ENCODE measurements around the gene CERK.

Gene CERK

GRCh38 chr22:46766611-46767010 lies 28.6 kb upstream of the CERK start:
- FAIRE-seq = no peak
- no peak for DNase-seq (ENCODE audit: extremely low spot score, insufficient read length, low read depth)

- FAIRE-seq = no peak
- DNase-seq (ENCODE audit: extremely low spot score, insufficient read length, low read depth) = no peak
Measured at GRCh38 chr22:46764779-46765485, 26.9 kb upstream of the CERK start.

DNA sequence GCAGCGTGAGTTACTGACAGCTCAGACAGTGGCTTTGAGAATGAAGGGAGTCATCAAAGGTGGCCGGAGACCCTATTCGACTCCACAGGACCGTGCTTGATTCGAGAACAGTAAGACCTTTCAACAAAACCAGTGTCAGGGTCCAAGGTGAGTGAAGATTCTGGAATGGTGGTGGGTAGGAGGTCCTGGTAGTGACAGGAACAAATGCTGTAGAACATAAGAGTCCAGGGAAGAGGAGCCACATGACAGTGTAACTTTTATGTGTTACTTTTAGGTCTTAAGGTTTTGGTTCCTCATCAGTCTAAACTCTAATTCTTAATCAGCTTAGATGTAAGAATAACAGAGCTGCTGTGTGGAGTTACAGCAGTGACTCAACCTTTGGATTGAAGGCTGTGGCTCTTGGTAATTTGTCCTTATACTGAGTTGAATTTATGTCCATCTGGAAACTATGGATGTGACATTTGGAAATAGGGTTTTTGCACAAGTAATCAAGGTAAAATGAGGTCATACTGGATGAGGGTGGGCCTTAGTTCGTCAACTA lies 26.2 kb upstream of the CERK start:
- peak; percentile 64 for FAIRE-seq
- DNase-seq (ENCODE audit: extremely low spot score, insufficient read length, low read depth) = no peak

DNA sequence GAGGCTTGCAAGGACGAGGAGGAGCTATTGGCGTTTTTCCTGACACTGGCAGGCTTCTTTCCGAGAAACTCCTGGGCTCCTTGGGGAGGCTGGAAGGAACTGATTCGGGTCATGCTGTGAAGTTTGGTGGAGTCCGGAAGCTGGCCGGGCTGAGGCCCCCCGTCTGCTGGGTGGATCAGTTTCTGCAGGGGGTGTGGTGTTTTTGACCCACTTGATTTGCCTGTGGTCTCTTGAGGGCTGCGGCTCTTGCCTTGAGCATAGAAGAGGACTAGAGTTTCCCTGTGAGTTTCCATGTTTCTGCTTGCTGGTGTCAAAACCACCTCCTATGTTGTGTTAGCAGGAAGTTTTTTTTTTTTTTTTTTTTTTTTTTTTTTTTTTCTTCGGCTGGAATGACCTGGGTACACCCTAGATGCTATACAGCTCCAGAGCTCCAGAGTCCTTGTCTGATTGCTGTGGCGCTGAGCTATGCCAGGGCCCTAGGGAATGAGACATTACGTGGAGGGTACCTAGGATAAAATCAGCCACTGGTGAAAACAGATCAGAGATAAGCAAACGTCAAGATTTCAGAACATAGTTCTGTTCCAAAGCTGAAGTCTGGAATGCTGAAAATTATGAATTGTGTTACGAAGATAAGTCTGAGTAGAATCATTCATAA lies 25.1 kb upstream of the CERK start:
- FAIRE-seq = peak; percentile 93
- DNase-seq (ENCODE audit: extremely low spot score, insufficient read length, low read depth) = no peak

DNA sequence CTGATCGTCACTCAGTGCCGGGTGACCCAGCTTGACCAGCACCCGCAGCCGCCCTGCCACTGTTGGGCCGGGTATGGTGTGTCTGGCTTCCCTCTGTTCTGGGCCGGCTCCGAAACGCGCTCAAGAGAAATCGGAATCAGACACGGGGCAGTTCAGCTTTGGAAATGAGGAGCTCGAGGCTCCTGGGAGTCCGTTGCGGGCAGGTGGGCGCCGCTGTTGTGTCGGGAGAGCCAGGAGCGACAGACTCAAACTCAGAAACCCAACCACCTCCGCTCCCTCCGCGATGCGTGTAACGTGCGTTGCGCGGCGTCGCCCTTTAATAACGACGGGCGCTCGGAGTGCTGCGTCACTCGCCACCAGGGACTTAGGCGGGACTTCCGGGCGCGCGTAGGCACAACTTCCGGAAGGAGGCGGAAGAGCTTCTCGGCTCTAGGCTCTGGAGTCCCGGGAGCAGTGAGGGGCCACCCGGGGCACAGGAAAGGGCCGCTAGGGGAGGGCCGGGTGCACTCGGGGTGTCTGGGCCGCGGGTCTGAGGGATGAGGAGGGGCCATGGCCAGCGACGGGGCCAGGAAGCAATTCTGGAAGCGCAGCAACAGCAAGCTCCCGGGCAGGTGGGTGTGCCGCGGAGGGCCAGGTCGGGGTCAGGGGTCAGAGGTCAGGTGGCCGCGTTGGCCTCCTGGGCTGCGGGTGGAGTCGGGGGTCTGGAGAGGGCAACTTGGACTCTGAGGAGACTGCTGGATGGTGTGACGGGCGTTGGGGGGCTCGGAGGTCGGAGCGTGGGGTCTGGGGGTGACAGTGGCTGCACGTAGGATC lies 24.4 kb upstream of the CERK start, which contains the start of gene TBC1D22A:
Gene TBC1D22A (plus strand): TSS at position 413 of the 813 bp plus-strand sequence. CDS start 137 bp downstream, at position 550.
- FAIRE-seq = peak; percentile 95
- peak; percentile 94 for DNase-seq (ENCODE audit: extremely low spot score, insufficient read length, low read depth)

- no peak for DNase-seq (ENCODE audit: extremely low spot score, insufficient read length, low read depth)
- no peak for FAIRE-seq
Measured at GRCh38 chr22:46761539-46762237, 23.6 kb upstream of the CERK start.

DNA sequence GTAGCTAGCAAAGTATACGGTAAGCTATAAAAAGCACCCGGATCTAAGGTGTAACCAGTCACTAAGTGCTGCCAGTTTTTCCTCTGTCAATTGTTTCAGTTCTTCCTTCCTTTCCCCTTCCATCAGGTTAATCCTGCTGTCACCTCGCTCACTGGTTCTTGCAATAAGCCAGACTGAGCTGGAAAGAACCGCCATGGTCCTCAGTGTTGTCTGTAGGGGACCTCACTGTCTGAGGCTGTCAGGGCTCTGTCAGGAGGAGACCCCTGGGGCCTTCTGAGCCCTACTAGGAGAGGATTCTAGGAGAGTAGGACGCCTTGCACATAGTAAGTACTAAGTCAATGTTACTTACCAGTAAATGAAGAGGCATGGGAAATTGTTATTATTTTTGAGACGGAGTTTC lies 23.0 kb upstream of the CERK start:
- DNase-seq (ENCODE audit: extremely low spot score, insufficient read length, low read depth) (no peak), FAIRE-seq (no peak)

- DNase-seq (ENCODE audit: extremely low spot score, insufficient read length, low read depth) (no peak), FAIRE-seq (peak; percentile 68)
Measured at GRCh38 chr22:46758867-46759290, 20.8 kb upstream of the CERK start.

- FAIRE-seq (no peak), DNase-seq (ENCODE audit: extremely low spot score, insufficient read length, low read depth) (no peak)
Measured at GRCh38 chr22:46758121-46758520, 20.1 kb upstream of the CERK start.

- no peak for FAIRE-seq
- no peak for DNase-seq (ENCODE audit: extremely low spot score, insufficient read length, low read depth)
Measured at GRCh38 chr22:46757104-46757503, 19.1 kb upstream of the CERK start.

GRCh38 chr22:46756097-46756496 lies 18.0 kb upstream of the CERK start:
- DNase-seq (ENCODE audit: extremely low spot score, insufficient read length, low read depth) (no peak), FAIRE-seq (no peak)

- FAIRE-seq (no peak), DNase-seq (ENCODE audit: extremely low spot score, insufficient read length, low read depth) (no peak)
Measured at GRCh38 chr22:46755525-46755924, 17.5 kb upstream of the CERK start.

GRCh38 chr22:46754826-46755225 lies 16.8 kb upstream of the CERK start:
- FAIRE-seq = no peak

GRCh38 chr22:46754110-46754799 lies 16.2 kb upstream of the CERK start:
- DNase-seq (ENCODE audit: extremely low spot score, insufficient read length, low read depth) (no peak), FAIRE-seq (no peak)

More at GRCh38 chr22:46754826-46755225, 16.8 kb upstream of the CERK start:
- no peak for DNase-seq (ENCODE audit: extremely low spot score, insufficient read length, low read depth)

DNA sequence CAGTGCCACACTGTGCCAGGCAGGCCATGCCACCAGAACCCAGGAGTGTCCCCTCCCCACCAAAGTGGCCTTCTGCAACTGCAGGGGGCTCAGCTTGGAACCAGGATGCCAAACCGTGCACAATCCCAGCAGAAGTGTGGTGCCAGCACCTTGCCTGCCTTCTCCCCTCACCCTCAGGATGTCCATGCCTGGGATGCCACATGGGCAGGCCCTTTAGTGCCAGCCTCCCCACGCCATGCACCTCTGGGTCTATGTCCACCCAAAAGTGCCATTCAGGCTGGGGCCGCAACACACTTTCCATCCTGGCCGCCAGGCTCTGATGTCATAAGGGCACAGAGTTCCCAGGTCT lies 15.7 kb upstream of the CERK start:
- DNase-seq (ENCODE audit: extremely low spot score, insufficient read length, low read depth) (no peak), FAIRE-seq (no peak)

DNA sequence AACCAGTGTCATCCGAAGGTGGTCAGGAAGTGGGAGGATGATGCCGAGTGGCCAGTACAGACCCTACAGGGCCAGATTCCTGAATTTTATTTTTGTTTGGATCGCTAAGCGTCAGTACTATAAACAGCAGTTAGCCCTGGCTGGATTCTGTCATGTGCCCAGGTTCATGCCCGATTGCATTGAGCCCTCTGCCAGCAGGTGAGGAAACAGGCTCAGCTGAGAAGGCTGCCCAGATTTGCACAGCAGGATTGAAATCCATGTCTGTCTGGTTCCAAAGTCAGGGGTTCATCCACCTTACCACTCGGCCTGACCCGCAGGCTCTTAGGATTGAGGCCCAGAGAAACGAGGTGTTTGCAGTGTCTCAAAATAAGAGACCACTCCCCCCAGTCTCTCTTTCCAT lies 15.3 kb upstream of the CERK start:
- FAIRE-seq (no peak), DNase-seq (ENCODE audit: extremely low spot score, insufficient read length, low read depth) (no peak)

DNA sequence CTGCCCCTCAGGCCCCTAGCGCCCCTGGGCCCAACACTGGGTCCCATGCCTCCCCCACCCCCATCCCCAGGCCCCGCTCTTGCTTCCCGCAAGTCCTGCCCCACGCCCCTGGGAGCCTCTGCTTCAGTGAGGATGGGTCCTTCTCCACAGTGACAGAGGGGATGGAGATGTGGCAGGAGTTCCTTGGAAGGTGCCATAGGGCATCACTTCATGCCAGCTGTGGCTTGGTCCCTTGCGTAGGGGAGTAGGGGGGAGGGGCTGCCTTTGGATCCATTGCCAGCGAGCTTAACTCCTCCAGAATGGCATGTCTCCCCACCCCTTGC lies 14.9 kb upstream of the CERK start:
- no peak for DNase-seq (ENCODE audit: extremely low spot score, insufficient read length, low read depth)
- no peak for FAIRE-seq

GRCh38 chr22:46752286-46752987 lies 14.4 kb upstream of the CERK start:
- DNase-seq (ENCODE audit: extremely low spot score, insufficient read length, low read depth) = no peak
- no peak for FAIRE-seq

- DNase-seq (ENCODE audit: extremely low spot score, insufficient read length, low read depth) (no peak), FAIRE-seq (no peak)
Measured at GRCh38 chr22:46750863-46751443, 12.9 kb upstream of the CERK start.
